WTC11 (cell line): ENCODE measurements around the gene MERTK.

ENCODE experiments used
- CTCF ChIP-seq: fragments of 200-600 bp; IDR thresholded peaks from 2 replicates; pipeline ENCODE4 v1.8.0; 2022; ENCODE audit warnings: antibody characterized with exemption
- MAX ChIP-seq: sonication (generic); formaldehyde crosslinking; IDR thresholded peaks from 2 replicates; pipeline ENCODE4 v1.8.0; 2022; ENCODE audit warnings: mild to moderate bottlenecking, missing genetic modification reagents

GRCh38 chr2:111970453-111970852 lies 72.0 kb downstream of the MERTK start:
- TF ChIP-seq MAX (CRISPR knock-in tag), result no peak
- no peak for TF ChIP-seq CTCF
